H1 (cell line): ENCODE data around the gene MMP15. TPM values are rescaled to one million over a fixed set of nuclear protein-coding genes. Genes with fewer than 3 reads are reported as not detected.

Experiments
- CTCF ChIA-PET: fragments of 300-600 bp; sonication (Branson Sonifier 250); formaldehyde crosslinking; loops from one replicate; lab custom pipeline; 2021; ENCODE audit not compliant: partially characterized antibody; lab: Charles Lee
- POLR2A ChIA-PET: fragments of 300-600 bp; sonication (Branson Sonifier 250); formaldehyde crosslinking; loops from one replicate; lab custom pipeline; 2021; ENCODE audit warnings: inconsistent platforms; ENCODE audit not compliant: partially characterized antibody; lab: Charles Lee
- DNase-seq, 2 experiments: peaks; one replicate each; pipeline versions ENCODE4 v3.0.0 to v3.0.0-alpha.2; 2010 to 2022; ENCODE audit warnings: low spot score in 2 of 2, low read depth in 1 of 2, mixed read lengths in 1 of 2
- FAIRE-seq: peaks from 2 replicates; lab custom pipeline; 2011; peaks lifted over from hg19 to GRCh38; lab: Jason Lieb, UNC
- H2AFZ ChIP-seq: 2 replicates; pipeline ENCODE4 v1.8.1; 2012; ENCODE audit warnings: low read length, inconsistent platforms
- H2AK5ac ChIP-seq: 2 replicates; pipeline ENCODE4 v1.6.1; 2013; ENCODE audit warnings: low read depth, low read length
- H2BK120ac ChIP-seq: replicated peaks from 2 replicates; pipeline ENCODE3; 2013; ENCODE audit warnings: low read depth, low read length, inconsistent platforms
- H2BK12ac ChIP-seq: 2 replicates; pipeline ENCODE4 v1.6.1; 2013; ENCODE audit warnings: low read depth, low read length
- H2BK15ac ChIP-seq: 2 replicates; pipeline ENCODE4 v1.6.1; 2013; ENCODE audit warnings: low read length
- H2BK20ac ChIP-seq: 2 replicates; pipeline ENCODE4 v1.6.1; 2013; ENCODE audit warnings: low read length
- H2BK5ac ChIP-seq: 2 replicates; pipeline ENCODE4 v1.6.1; 2013; ENCODE audit warnings: low read depth, low read length
- H3K14ac ChIP-seq: 2 replicates; pipeline ENCODE4 v1.6.1; 2013; ENCODE audit warnings: inconsistent platforms; ENCODE audit not compliant: insufficient read length
- H3K18ac ChIP-seq: 2 replicates; pipeline ENCODE4 v1.6.1; 2013; ENCODE audit warnings: low read length; ENCODE audit errors: extremely low read depth
- H3K23ac ChIP-seq: 2 replicates; pipeline ENCODE4 v1.6.1; 2013; ENCODE audit warnings: inconsistent platforms; ENCODE audit not compliant: insufficient read length
- H3K23me2 ChIP-seq: 2 replicates; pipeline ENCODE4 v1.6.1; 2013; ENCODE audit warnings: low read depth, low read length
- H3K27ac ChIP-seq: 2 replicates; pipeline ENCODE4 v1.6.1; 2011; ENCODE audit warnings: low read depth, low read length, inconsistent platforms
- H3K27me3 ChIP-seq, 4 experiments: replicated peaks in 1 of 4; 1 replicate in 1 of 4; 2 replicates in 3 of 4; pipeline versions ENCODE4 v1.6.1 to v1.8.1; 2011 to 2013; ENCODE audit warnings: low read length in 3 of 4, mild to moderate bottlenecking in 3 of 4, inconsistent platforms in 2 of 4, mixed read lengths in 2 of 4, moderate library complexity in 1 of 4; ENCODE audit not compliant: control insufficient read depth in 3 of 4, insufficient read depth in 3 of 4; ENCODE audit errors: extremely low read depth in 1 of 4
- H3K36me3 ChIP-seq, 4 experiments: 2 replicates each; pipeline versions ENCODE4 v1.6.1 to v1.8.1; 2011 to 2013; ENCODE audit warnings: mild to moderate bottlenecking in 4 of 4, low read length in 3 of 4, moderate library complexity in 2 of 4, control low read depth in 1 of 4, inconsistent platforms in 1 of 4; ENCODE audit not compliant: insufficient read depth in 4 of 4, control insufficient read depth in 2 of 4
- H3K4ac ChIP-seq: replicated peaks from 2 replicates; pipeline ENCODE3; 2013; ENCODE audit warnings: low read length, low read depth, mixed read lengths, inconsistent platforms; ENCODE audit not compliant: insufficient read length
- H3K4me1 ChIP-seq, 4 experiments: replicated peaks in 1 of 4; 1 replicate in 1 of 4; 2 replicates in 3 of 4; pipeline versions ENCODE4 v1.6.1 to v1.8.1; 2011 to 2013; ENCODE audit warnings: low read length in 3 of 4, inconsistent platforms in 2 of 4, mixed read lengths in 1 of 4; ENCODE audit not compliant: insufficient read depth in 4 of 4, control insufficient read depth in 3 of 4
- H3K4me2 ChIP-seq, 2 experiments: 2 replicates each; pipeline versions ENCODE4 v1.6.1 to v1.8.1; 2011 to 2013; ENCODE audit warnings: low read depth in 2 of 2, low read length in 2 of 2, control low read depth in 1 of 2, inconsistent platforms in 1 of 2, mild to moderate bottlenecking in 1 of 2; ENCODE audit not compliant: insufficient read depth in 1 of 2
- H3K4me3 ChIP-seq, 4 experiments: fragments of 200-600, 300-600 bp in 1 of 4; sonication (generic), shearing (Covaris generic), sonication (Bioruptor Twin) in 1 of 4; 2 replicates each; pipeline versions ENCODE4 v1.5.1 to v1.8.1; 2011 to 2016; ENCODE audit warnings: low read length in 4 of 4, low read depth in 3 of 4, control low read depth in 2 of 4, inconsistent platforms in 2 of 4, mild to moderate bottlenecking in 2 of 4, mixed read lengths in 1 of 4, moderate library complexity in 1 of 4; ENCODE audit not compliant: insufficient read depth in 2 of 4; ENCODE audit errors: extremely low read depth in 1 of 4
- H3K56ac ChIP-seq: replicated peaks from 2 replicates; pipeline ENCODE3; 2013; ENCODE audit warnings: low read depth, mild to moderate bottlenecking, mixed read lengths, low read length, inconsistent platforms; ENCODE audit not compliant: insufficient read length
- H3K79me1 ChIP-seq: 2 replicates; pipeline ENCODE4 v1.6.1; 2013; ENCODE audit warnings: low read depth, low read length, control low read depth
- H3K79me2 ChIP-seq, 2 experiments: 2 replicates each; pipeline versions ENCODE4 v1.6.1 to v1.8.1; 2012 to 2013; ENCODE audit warnings: low read length in 2 of 2, mild to moderate bottlenecking in 2 of 2, inconsistent platforms in 1 of 2; ENCODE audit not compliant: insufficient read depth in 2 of 2, control insufficient read depth in 1 of 2
- H3K9ac ChIP-seq, 4 experiments: replicated peaks in 1 of 4; 1 replicate in 1 of 4; 2 replicates in 3 of 4; pipeline versions ENCODE4 v1.6.1 to v1.8.1; 2011 to 2013; ENCODE audit warnings: low read depth in 3 of 4, low read length in 3 of 4, control low read depth in 2 of 4, mild to moderate bottlenecking in 2 of 4, moderate library complexity in 2 of 4, inconsistent platforms in 1 of 4; ENCODE audit errors: extremely low read depth in 1 of 4
- H3K9me3 ChIP-seq, 2 experiments: 2 replicates each; pipeline versions ENCODE4 v1.6.1 to v1.8.1; 2012 to 2013; ENCODE audit warnings: mild to moderate bottlenecking in 2 of 2, moderate library complexity in 2 of 2, control low read depth in 1 of 2, inconsistent platforms in 1 of 2, low read depth in 1 of 2, low read length in 1 of 2, mixed read lengths in 1 of 2; ENCODE audit not compliant: insufficient read depth in 2 of 2
- H4K20me1 ChIP-seq, 2 experiments: replicated peaks in 1 of 2; 2 replicates each; pipeline versions ENCODE3 to v1.8.1; 2011 to 2013; ENCODE audit warnings: inconsistent platforms in 2 of 2, low read length in 2 of 2, mild to moderate bottlenecking in 1 of 2; ENCODE audit not compliant: insufficient read depth in 2 of 2, control insufficient read depth in 1 of 2
- H4K5ac ChIP-seq: 2 replicates; pipeline ENCODE4 v1.6.1; 2013; ENCODE audit warnings: low read length, low read depth, mixed read lengths, inconsistent platforms; ENCODE audit not compliant: insufficient read length
- H4K8ac ChIP-seq: 2 replicates; pipeline ENCODE4 v1.8.0; 2013; ENCODE audit warnings: mild to moderate bottlenecking, moderate library complexity, low read length, inconsistent platforms; ENCODE audit not compliant: insufficient read depth; ENCODE audit errors: extremely low read depth
- H4K91ac ChIP-seq: replicated peaks from 2 replicates; pipeline ENCODE3; 2013; ENCODE audit warnings: low read length, mixed read lengths, inconsistent platforms; ENCODE audit not compliant: insufficient read length
- BCL11A ChIP-seq, 2 experiments: IDR thresholded peaks; one replicate each; pipeline ENCODE4 v1.6.1; 2011; ENCODE audit warnings: low read depth in 2 of 2, low read length in 2 of 2, mild to moderate bottlenecking in 2 of 2
- CBX8 ChIP-seq: fragments of 300-800, 300-1000 bp; sonication (generic); IDR thresholded peaks from 2 replicates; pipeline ENCODE4 v1.7.1; 2016; ENCODE audit warnings: low read depth, low read length, borderline replicate concordance
- E2F6 ChIP-seq: IDR thresholded peaks from 2 replicates; pipeline ENCODE4 v1.6.1; 2012; ENCODE audit warnings: inconsistent platforms
- RNF2 ChIP-seq: fragments of 200-900, 300-1000 bp; sonication (generic); IDR thresholded peaks from 2 replicates; pipeline ENCODE4 v1.7.1; 2016; ENCODE audit warnings: borderline replicate concordance, low read depth, mild to moderate bottlenecking, antibody characterized with exemption, low read length; ENCODE audit not compliant: poor library complexity, severe bottlenecking; ENCODE audit errors: missing control alignments
- SIN3A ChIP-seq, 2 experiments: IDR thresholded peaks in 1 of 2; conservative IDR thresholded peaks in 1 of 2; 2 replicates each; pipeline ENCODE4 v1.6.1; 2011 to 2012; ENCODE audit warnings: low read length in 2 of 2, improper control_type of control experiment in 1 of 2, low read depth in 1 of 2, mild to moderate bottlenecking in 1 of 2
- SP4 ChIP-seq: IDR thresholded peaks from 2 replicates; pipeline ENCODE4 v1.6.1; 2012; ENCODE audit warnings: low read length, inconsistent platforms
- TAF7 ChIP-seq: optimal IDR thresholded peaks from 2 replicates; pipeline ENCODE3; 2011; ENCODE audit warnings: low read depth, mild to moderate bottlenecking, inconsistent platforms, low read length, moderate library complexity, borderline replicate concordance
- TEAD4 ChIP-seq: IDR thresholded peaks from 2 replicates; pipeline ENCODE4 v1.6.1; 2012; ENCODE audit warnings: low read depth, low read length, inconsistent platforms, mixed read lengths
- ZNF274 ChIP-seq: IDR thresholded peaks from 2 replicates; pipeline ENCODE4 v1.7.0; 2012; ENCODE audit warnings: low read length, borderline replicate concordance; ENCODE audit errors: extremely low read depth
- WGBS, 2 experiments: shearing (Covaris generic) in 1 of 2; methylation state at CpG; one replicate each; pipeline versions ENCODE4 v1.1.6 to v1.1.7; 2013 to 2015; ENCODE audit warnings: low lambda C conversion rate in 2 of 2, mixed read lengths in 2 of 2, inconsistent platforms in 1 of 2, low coverage in 1 of 2, missing lambda C conversion rate in 1 of 2; ENCODE audit not compliant: insufficient replicate concordance in 2 of 2, insufficient coverage in 1 of 2, insufficient read length in 1 of 2; ENCODE audit errors: extremely low coverage in 1 of 2, missing lambda C conversion rate in 1 of 2; 5-methylcytosine and 5-hydroxymethylcytosine counted together
- polyA plus RNA-seq, 7 experiments: library from polyadenylated mRNA; depleted of rRNA in 3 of 7; stranded (reverse) in 5 of 7; unstranded in 2 of 7; fragments of >200 nt in 5 of 7; fragments of 200-250 nt in 2 of 7; gene quantifications; 1 replicate in 5 of 7; 2 replicates in 1 of 7; 4 replicates in 1 of 7; pipeline versions ENCODE4 v1.2.1 to v1.2.3, GENCODE V29; 2011 to 2013; ENCODE audit warnings: missing spikeins in 2 of 7, mixed read lengths in 2 of 7
- total RNA-seq: library from RNA; stranded (reverse); fragmentation: NEBNext Ultra II Directional; extraction: Animal tissue kit (Norgen Biotek cat#: 25700); gene quantifications from 2 replicates; pipeline ENCODE4 v1.2.1, GENCODE V29; 2021
- TF ChIP-seq, protein P1 (sequence below): IDR thresholded peaks from 2 replicates; pipeline ENCODE4 v1.6.1; 2011; ENCODE audit warnings: low read depth, mild to moderate bottlenecking, low read length; ENCODE audit not compliant: insufficient read depth

The MMP15 gene
- total and polyA plus RNA-seq, 2 of the 8 experiments (the other 6 are each of a cell fraction or from before 2014, with no cell fraction given): 38.5 to 42.2 TPM

- Histone ChIP-seq H3K27me3 (no peaks in the 10 kb centered on the region), H4K91ac (no peak overlapping the region), H3K4me3 (no peak overlapping the region), H3K23ac (no peak overlapping the region), H2BK12ac (no peak overlapping the region), H3K27ac (no peak overlapping the region), H4K8ac (no peak overlapping the region), H2BK5ac (no peak overlapping the region), H3K79me1 (no peaks in the 10 kb centered on the region), H3K18ac (no peak overlapping the region), H3K4me1 (no peaks in the 10 kb centered on the region; a peak in 1 of 7 replicates), H2AFZ (no peak overlapping the region), H2BK20ac (no peak overlapping the region), H4K20me1 (no peaks in the 10 kb centered on the region), H3K23me2 (no peaks in the 10 kb centered on the region; the same call in 1 of the 2 replicates), H3K4me2 (no peak overlapping the region), H3K56ac (no peak overlapping the region), H3K79me2 (no peaks in the 10 kb centered on the region), H2AK5ac (no peak overlapping the region), H3K4ac (no peak overlapping the region), H2BK15ac (no peak overlapping the region), H3K36me3 (no peaks in the 10 kb centered on the region), H3K9me3 (no peaks in the 10 kb centered on the region), H3K9ac (no peak overlapping the region), H2BK120ac (no peak overlapping the region), H3K14ac (no peak overlapping the region), H4K5ac (no peak overlapping the region)
- ChIA-PET POLR2A (interaction anchor here (1.6 kb wide), 1 partner anchor 10 kb away, joined by 5 read pairs; no protein-coding TSS in a partner anchor), CTCF (interaction anchor here (0.8 to 6.4 kb wide), 12 partner anchors 12 to 253 kb away, joined by 3 to 63 read pairs (median 4); partner anchors contain the start of gene KATNB1)
- DNase-seq (no peak), FAIRE-seq (no peak)
- 58% methylated on average over 2 of the region's 2 CpGs; no CpG with 5 or more reads in 1 of the 2 experiments for whole genome bisulfite sequencing, 2 experiments
- TF ChIP-seq TEAD4: no peak
- no peak for TF ChIP-seq BCL11A (IDR thresholded peaks at IDR 0.05; ENCODE audit: low read depth in 2 of 2, low read length in 2 of 2)
- TF ChIP-seq CBX8: no peak
- TF ChIP-seq E2F6: no peak
- TF ChIP-seq ZNF274: no peak
- TF ChIP-seq, protein P1, sequence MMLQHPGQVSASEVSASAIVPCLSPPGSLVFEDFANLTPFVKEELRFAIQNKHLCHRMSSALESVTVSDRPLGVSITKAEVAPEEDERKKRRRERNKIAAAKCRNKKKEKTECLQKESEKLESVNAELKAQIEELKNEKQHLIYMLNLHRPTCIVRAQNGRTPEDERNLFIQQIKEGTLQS: no peak
- TF ChIP-seq SIN3A (conservative IDR thresholded peaks at IDR 0.05 in 1 of 2, IDR thresholded peaks at IDR 0.05 in 1 of 2; ENCODE audit: low read depth in 1 of 2, low read length in 2 of 2): no peak
- no peak for TF ChIP-seq TAF7
- no peak for TF ChIP-seq SP4
- no peak for TF ChIP-seq RNF2
Observed at GRCh38 chr16:57976331-57976796, 49.2 kb upstream of the MMP15 start.
